Stimulated activated CD4-positive, alpha-beta T cell treated with anti-CD3 and anti-CD28 coated beads, TNF-alpha, amount 100 ng/mL, for 48 hours (primary cell): ENCODE results near the gene BLOC1S3.
A peak's percentile ranks its signal among the peaks of the same experiment; 100 is the strongest.

Experiments used
- DNase-seq, 3 donors: peaks; one replicate each; pipeline ENCODE4 v3.0.0-alpha.2; 2020; ENCODE audit warnings: low read depth in 3 of 3

Gene BLOC1S3

GRCh38 chr19:45161738-45162607 lies 16.6 kb upstream of the BLOC1S3 start:
- no peak for DNase-seq

- DNase-seq, result no peak
Observed at GRCh38 chr19:45162608-45163143, 15.9 kb upstream of the BLOC1S3 start.

DNA sequence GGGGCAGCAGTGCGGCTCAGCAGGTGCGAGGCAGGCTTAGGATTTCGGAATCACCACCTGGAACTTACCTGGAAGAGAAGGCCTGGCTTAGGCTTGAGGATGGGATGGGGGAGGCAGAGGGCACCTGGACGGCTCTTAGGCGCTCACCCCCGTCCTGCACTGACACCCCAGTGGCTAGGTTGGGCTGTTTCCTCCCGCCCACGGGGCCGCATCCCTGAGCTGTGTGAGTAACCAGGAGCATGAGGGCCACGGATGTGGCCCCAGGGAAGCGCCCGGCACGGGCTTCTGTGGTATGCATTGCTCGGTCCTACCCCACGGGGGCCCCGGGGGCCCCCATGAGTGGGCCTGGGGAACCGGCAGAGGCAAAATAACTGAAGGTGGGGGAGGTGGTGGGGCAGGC lies 15.4 kb upstream of the BLOC1S3 start:
- no peak for DNase-seq

GRCh38 chr19:45163751-45164460 lies 14.7 kb upstream of the BLOC1S3 start:
- no peak for DNase-seq

DNA sequence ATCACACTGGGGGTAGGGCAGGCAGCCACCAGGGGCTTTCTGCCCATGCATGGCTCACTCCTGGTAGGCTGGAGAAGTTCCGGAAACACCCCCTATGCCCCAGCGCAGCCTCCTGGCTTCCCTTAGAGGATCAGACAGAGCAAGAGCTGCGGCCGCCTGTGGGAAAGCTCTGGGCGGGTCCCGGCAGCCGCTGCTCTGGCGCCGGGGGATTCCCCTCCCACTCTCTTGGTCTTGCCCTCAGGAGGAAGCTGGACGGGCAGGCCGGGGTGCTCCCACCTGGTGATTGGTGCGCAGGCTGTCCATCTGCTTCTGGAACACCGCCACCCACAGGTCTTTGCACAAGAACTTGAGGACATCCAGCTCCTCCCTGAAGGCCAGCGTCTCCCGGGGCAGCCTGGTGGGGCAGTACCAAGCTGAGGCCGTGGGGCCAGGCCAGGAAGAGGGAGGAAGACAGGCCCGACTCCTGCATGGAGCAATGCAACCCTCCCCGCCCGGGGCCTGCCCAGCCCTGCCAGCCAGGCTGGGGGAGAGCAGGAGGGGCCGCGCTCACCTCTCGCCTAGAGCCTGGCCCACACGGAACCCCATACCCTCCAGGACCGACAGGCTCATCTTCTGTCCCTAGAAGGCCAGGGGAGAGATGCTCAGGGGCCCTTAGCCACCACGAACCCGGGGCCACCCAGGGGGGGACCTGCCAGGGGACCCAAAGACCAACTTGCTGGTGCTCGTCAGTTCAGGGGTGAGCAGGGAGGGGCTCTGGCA lies 13.8 kb upstream of the BLOC1S3 start:
- no peak for DNase-seq

GRCh38 chr19:45166723-45167252 lies 11.8 kb upstream of the BLOC1S3 start:
- DNase-seq, result no peak

DNA sequence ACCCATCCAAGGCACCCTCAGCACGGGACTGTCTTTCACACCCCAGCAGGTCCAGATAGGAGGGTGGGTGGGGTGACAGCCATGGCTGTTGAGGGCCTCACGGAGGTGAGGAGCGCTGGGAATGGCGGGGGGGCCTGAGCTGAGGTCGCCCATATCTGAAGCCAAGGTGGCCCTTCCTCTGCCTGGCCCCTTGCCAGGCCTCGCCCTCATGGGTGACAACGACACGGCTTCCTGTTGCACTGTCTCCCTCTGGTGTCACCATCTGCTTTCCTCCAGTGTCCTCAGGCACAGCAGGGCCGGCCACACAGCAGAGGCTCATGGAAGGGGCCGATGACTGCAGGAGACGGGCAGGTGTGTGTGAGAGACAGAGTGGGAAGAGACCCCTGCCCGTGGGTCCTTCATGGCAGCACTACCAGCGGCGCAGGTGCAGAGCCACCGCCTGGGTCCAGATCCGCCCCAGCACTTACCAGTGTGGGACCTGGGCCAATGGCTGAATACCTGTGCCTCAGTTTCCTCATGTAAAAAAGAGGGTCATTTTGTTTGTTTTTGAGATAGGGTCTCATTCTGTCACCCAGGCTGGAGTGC lies 9.7 kb upstream of the BLOC1S3 start:
- no peak for DNase-seq

DNA sequence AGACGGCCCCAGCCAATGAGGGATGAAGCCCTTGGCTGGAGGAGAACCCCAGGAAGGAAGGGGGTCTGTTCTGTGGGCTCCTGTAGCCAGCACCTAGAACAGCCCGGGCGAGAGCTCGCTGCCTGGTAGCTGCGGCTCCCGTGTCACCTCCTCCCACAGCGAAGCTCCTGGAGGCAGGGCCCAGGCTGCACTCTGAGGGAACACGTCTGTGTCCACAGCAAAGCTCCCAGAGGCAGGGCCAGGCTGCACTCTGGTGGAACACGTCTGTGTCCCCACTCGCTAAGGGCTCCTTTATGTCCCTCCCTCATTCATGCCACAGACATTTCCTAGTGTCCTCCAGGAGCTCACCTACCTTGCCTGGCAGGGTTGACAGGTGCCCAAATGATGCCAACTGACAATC lies 9.0 kb upstream of the BLOC1S3 start:
- DNase-seq, result no peak

GRCh38 chr19:45170146-45171106 lies 8.2 kb upstream of the BLOC1S3 start:
- no peak for DNase-seq

- no peak for DNase-seq
Observed at GRCh38 chr19:45171211-45171623, 7.4 kb upstream of the BLOC1S3 start.

GRCh38 chr19:45172173-45172572 lies 6.4 kb upstream of the BLOC1S3 start:
- no peak for DNase-seq

- DNase-seq, result no peak
Observed at GRCh38 chr19:45172611-45173208, 5.9 kb upstream of the BLOC1S3 start.

GRCh38 chr19:45173816-45174215 lies 4.8 kb upstream of the BLOC1S3 start:
- no peak for DNase-seq

DNA sequence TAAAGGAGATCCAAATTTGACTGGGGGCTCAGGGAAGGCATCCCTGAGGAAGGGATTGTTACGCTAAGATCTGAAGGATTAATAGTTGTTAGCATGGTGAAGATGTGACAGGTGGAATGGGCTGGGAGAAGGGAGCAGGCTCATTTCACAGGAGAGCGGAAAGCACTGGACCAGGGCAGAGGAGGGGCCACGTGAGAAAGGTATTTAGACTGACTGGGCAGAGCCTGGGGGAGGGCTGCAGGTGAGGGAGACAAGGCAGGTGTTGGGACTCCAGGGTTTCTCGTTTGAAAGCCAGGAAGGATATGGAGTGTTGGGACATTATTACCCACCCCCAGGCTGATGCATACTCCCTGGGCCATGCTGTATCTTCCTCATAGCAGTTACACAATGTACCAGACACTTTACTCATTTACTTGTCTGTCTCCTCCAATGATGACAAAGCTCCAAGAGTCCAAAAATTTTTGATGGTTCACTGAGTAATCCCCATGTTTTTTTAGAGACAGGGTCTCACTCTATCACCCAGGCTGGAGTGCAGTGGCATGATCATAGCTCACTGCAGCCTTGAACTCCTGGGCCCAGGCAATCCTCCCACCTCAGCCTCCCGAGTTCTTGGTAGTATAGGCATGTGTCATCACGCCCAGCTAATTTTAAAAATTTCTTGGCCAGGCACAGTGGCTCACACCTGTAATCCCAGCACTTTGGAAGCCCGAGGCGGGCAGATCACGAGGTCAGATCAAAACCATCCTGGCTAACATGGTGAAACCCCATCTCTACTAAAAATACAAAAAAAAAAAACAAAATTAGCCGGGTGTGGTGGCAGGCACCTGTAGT lies 2.9 kb upstream of the BLOC1S3 start:
- DNase-seq, result no peak

- peak in 1 of 3 donors; percentile 43 for DNase-seq
Observed at GRCh38 chr19:45177817-45178261, 745 bp upstream of the BLOC1S3 start, which contains the start of gene TRAPPC6A. TSS of gene TRAPPC6A (minus strand) at chr19:45178237. CDS start at chr19:45178218, 19 bp downstream.

DNA sequence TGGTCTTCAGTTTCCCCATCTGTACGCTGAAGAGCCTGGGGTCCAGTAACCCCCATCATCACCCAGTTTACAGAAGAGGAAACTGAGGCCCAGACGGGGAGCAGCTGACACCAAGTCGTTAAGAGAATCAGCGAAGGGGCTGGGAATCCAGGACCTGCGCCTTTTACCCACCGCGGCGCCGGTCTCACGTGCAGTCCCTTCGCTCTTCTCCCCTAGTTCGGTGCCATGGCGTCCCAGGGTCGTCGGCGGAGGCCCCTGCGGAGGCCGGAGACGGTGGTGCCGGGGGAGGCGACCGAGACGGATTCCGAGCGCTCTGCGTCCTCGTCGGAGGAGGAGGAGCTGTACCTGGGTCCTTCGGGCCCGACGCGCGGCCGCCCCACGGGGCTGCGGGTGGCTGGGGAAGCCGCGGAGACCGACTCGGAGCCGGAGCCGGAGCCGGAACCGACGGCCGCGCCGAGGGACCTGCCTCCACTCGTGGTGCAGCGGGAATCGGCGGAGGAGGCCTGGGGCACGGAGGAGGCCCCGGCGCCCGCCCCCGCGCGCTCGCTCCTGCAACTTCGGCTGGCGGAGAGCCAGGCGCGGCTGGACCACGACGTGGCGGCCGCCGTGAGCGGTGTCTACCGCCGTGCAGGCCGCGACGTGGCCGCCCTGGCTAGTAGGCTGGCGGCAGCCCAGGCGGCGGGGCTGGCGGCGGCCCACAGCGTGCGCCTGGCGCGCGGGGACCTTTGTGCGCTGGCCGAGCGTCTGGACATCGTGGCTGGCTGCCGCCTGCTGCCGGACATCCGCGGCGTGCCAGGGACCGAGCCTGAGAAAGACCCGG lies 698 bp downstream of the BLOC1S3 start:
- DNase-seq, result no peak

DNA sequence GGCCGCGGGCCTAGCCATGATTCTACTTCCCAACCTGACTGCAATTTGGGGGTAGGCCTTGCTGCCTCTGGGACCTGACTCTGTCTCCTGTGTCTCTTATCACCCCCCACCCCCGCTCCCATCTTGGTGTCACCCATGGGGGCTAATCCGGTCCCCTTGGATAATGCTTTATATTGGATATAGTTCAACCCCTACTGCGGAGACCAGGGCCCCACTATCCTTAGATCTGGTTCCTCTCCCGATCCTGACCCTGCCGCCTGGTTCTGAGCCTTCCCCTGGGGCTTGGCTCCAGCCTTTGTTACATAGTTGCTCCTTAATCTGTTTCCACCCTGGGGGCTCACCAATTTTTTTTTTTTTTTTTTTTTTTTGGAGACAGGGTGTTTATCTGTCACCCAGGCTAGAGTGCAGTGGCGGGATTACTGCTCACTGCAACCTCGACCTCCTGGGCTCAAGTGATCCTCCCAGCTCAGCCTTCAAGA lies 1.3 kb downstream of the BLOC1S3 start:
- no peak for DNase-seq

DNA sequence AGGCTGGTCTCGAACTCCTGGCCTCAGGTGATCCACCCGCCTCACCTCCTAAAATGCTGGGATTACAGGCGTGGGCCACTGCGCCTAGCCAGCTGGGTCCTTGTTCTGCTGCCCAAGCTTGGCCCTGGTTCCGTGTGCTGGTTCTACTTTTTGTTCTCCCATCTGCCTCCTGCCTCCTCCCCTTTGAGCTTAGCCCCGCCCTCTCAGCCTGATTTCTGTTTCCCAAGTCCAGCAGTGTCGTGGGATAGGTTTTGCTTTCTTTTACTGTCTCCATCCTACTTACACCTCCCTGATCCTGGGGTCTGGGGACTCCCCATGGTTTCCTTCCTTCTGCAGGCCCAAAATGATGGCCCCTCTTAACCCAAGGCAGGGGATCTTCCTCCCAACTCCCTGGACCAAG lies 2.4 kb downstream of the BLOC1S3 start:
- DNase-seq, result no peak
